Stimulated activated CD4-positive, alpha-beta T cell treated with anti-CD3 and anti-CD28 coated beads, Interleukin-4, amount 100 ng/mL, for 24 hours (primary cell): Measurements from ENCODE around the gene GABRD.

Experiments
- DNase-seq: peaks from one replicate; pipeline ENCODE4 v3.0.0-alpha.2; 2020

Gene GABRD

GRCh38 chr1:2080140-2080539, 61.0 kb downstream of the GABRD start:
- DNase-seq, result no peak
